GM12874 (cell line): ENCODE measurements around the gene MOSPD3.
A peak's percentile ranks its signal among the peaks of the same experiment; 100 is the strongest.

Experiments
- CTCF ChIP-seq: IDR thresholded peaks from 2 replicates; pipeline ENCODE4 v1.5.1; 2011; ENCODE audit warnings: low read depth, mild to moderate bottlenecking, control low read depth, low read length, moderate library complexity; ENCODE audit not compliant: insufficient read depth

The MOSPD3 gene

GRCh38 chr7:100604028-100604975, 8.0 kb upstream of the MOSPD3 start:
- peak; percentile 37 for TF ChIP-seq CTCF

DNA sequence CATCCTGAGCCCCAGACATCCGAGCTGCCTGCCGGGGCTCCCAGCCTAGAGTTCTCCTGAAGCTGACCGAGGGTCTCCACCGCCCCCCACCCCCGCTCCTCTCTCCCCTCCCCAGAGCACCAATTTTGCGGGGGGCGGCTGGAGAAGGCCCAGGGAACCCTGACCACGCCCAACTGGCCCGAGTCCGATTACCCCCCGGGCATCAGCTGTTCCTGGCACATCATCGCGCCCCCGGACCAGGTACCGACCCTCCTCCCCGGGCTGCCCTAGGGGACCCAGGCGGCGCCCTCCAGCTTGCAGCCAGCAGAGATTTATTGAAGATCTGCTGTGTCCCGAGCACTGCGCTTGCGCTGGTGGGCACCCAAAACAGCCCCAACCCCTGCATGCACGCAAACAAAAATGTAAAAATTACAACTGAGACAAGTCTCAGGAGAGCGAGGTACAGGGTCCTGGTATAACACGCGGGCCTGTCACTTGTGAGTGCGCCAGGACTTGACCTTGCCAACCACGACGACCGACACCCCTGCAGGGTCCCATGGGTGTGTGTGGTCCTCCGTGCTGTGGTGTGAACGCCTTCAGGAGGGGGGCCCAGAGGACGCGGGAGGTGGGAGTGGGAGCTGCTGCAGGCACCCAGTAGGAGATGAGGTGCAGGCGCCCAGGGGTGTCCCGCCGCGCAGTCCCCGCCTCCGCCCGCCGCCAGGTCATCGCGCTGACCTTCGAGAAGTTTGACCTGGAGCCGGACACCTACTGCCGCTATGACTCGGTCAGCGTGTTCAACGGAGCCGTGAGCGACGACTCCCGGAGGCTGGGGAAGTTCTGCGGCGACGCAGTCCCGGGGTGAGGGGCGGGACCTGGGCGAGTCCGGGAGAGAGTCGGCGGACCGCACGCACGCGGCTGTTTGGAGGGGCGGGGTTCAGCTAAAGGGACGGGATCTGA, 7.1 kb upstream of the MOSPD3 start:
- no peak for TF ChIP-seq CTCF

DNA sequence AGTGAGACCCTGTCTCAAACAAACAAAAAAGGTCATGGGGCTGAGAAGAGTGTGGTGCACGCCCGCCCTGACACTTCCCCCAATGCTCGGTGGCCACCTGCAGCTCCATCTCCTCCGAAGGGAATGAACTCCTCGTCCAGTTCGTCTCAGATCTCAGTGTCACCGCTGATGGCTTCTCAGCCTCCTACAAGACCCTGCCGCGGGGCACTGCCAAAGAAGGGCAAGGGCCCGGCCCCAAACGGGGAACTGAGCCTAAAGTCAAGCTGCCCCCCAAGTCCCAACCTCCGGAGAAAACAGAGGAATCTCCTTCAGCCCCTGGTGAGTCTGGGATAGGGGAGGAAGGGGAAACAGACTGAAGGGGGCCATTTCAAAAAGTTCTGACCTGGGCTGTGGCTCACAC, 6.0 kb upstream of the MOSPD3 start:
- no peak for TF ChIP-seq CTCF

- TF ChIP-seq CTCF: no peak
Observed at GRCh38 chr7:100607111-100607510, 5.2 kb upstream of the MOSPD3 start.

GRCh38 chr7:100609958-100610357, 2.4 kb upstream of the MOSPD3 start:
- no peak for TF ChIP-seq CTCF

DNA sequence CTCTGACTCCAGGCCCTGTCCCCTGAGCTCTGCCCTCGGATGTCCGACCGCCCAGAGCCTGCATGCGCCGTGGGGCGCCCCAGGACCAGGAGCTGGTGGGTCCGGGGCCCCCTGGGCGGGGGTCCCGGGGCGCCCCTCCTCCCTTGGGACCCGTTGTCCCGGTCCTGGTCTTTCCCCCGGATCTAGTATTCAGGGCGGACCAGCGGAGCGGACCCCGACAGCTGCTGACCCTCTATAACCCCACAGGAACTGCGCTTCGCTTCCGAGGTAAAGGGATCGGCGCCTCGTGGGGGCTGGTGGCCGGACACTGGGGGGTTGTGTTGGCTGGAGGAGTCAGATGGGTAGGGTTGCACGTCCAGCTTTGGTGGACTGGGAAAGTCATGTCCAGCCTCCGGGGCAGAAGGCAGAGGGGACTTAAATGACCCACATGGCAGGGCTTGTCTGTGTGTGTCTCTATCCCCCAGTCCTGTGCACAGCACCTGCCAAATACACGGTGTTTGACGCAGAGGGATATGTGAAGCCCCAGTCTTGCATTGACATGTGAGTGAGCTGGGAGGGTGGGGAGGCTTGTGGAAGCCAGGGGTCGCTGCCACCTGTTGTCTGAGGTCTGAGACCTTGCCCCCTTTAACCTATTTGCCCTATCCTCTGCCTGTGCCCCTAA, 520 bp downstream of the MOSPD3 start:
- TF ChIP-seq CTCF: no peak
